ENCODE measurements around the gene IL22RA2.

GRCh38 chr6:137095651-137096238, 77.7 kb downstream of the IL22RA2 start:
- no peak for TF ChIP-seq TAF1 (IDR thresholded peaks at IDR 0.05; ENCODE audit: borderline replicate concordance, low read depth, low read length)
- TF ChIP-seq POLR2A (IDR thresholded peaks at IDR 0.05; ENCODE audit: low read depth, low read length): no peak
